ENCODE data around the gene PDGFC.

PDGFC gene

GRCh38 chr4:156962058-156962358 lies 9.6 kb downstream of the PDGFC start:
- TF ChIP-seq, protein P1, sequence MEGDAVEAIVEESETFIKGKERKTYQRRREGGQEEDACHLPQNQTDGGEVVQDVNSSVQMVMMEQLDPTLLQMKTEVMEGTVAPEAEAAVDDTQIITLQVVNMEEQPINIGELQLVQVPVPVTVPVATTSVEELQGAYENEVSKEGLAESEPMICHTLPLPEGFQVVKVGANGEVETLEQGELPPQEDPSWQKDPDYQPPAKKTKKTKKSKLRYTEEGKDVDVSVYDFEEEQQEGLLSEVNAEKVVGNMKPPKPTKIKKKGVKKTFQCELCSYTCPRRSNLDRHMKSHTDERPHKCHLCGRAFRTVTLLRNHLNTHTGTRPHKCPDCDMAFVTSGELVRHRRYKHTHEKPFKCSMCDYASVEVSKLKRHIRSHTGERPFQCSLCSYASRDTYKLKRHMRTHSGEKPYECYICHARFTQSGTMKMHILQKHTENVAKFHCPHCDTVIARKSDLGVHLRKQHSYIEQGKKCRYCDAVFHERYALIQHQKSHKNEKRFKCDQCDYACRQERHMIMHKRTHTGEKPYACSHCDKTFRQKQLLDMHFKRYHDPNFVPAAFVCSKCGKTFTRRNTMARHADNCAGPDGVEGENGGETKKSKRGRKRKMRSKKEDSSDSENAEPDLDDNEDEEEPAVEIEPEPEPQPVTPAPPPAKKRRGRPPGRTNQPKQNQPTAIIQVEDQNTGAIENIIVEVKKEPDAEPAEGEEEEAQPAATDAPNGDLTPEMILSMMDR (IDR thresholded peaks at IDR 0.05; ENCODE audit: low read length) = no peak
- TF ChIP-seq EZH2phosphoT487 (IDR thresholded peaks at IDR 0.05; ENCODE audit: low read length) (no peak), EZH2 (optimal IDR thresholded peaks at IDR 0.05; ENCODE audit: low read depth, low read length) (no peak)
- DNase-seq = no peak
- Histone ChIP-seq H4K20me1 (ENCODE audit: insufficient read depth, low read length) (no peaks in the 10 kb centered on the region), H3K4me2 (ENCODE audit: low read depth, low read length) (no peak overlapping the region), H3K79me2 (ENCODE audit: low read length) (no peaks in the 10 kb centered on the region), H3K9me2 (replicated peaks; ENCODE audit: insufficient read depth, low read length) (no peaks in the 10 kb centered on the region), H3K9ac (ENCODE audit: low read length) (no peak overlapping the region), H2AFZ (ENCODE audit: low read length) (no peak overlapping the region), H3K4me3 (ENCODE audit: low read length) (no peak overlapping the region), H3K27ac (ENCODE audit: low read length) (no peak overlapping the region), H3K4me1 (ENCODE audit: low read length) (no peaks in the 10 kb centered on the region), H3K9me3 (replicated peaks; ENCODE audit: insufficient read depth, low read length) (no peaks in the 10 kb centered on the region), H3K36me3 (replicated peaks; ENCODE audit: insufficient read depth, low read length) (no peaks in the 10 kb centered on the region), H3K27me3 (replicated peaks; ENCODE audit: insufficient read depth, low read length) (no peaks in the 10 kb centered on the region), H3F3A (ENCODE audit: insufficient read depth, low read length) (no peaks in the 10 kb centered on the region)

DNA sequence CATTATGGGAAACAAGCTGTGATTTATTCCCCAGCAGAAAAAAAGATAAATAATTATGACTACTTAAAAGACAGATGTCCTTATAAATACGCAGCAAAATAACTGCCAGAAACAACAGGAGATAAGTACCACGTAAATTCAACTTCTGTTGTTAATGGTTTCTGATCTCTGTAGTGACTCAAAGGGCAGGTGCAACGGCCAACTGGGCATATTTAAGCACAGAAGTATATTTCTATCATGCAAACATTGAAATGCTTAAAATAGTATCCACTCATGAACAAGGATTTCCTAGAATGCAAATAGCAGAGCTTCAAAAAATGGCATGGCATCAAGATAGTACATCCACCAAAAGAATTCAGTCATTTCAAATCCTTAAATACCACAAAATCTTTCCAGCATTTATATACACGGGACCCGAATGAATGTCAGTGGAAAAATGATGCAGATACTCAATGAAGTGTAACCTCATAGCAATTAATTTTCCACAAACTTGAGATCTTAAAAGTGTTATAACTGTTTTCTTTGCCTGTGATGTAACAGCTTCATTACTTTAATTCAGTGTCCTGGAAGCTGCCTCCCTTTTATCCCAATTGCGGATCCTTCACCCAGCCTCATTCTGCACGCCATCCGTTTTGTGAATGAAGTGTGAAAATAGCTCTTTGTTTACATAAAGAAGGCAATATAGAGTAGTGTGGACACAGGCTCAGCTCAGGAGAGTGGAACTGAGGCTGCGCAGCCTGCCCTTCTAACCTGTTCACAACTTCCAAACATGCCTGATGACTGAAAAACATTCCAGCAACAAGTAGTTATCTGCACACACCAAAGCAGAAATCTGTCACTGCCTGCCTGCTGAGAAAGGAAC lies 10.2 kb downstream of the PDGFC start:
- no peaks in the 10 kb centered on the region for H3K79me2 ChIP-seq (ENCODE audit: low read length)
- no peaks in the 10 kb centered on the region for H3K9me2 ChIP-seq (replicated peaks; ENCODE audit: insufficient read depth, low read length)
- H3K9me3 ChIP-seq (replicated peaks; ENCODE audit: insufficient read depth, low read length) = no peaks in the 10 kb centered on the region
- TF ChIP-seq EZH2 (optimal IDR thresholded peaks at IDR 0.05; ENCODE audit: low read depth, low read length) (no peak), EZH2phosphoT487 (IDR thresholded peaks at IDR 0.05; ENCODE audit: low read length) (no peak)
- TF ChIP-seq, protein P1 (IDR thresholded peaks at IDR 0.05; ENCODE audit: low read length) = no peak
- H3K9ac ChIP-seq (ENCODE audit: low read length) = no peak overlapping the region
- H3K4me1 ChIP-seq (ENCODE audit: low read length) = no peaks in the 10 kb centered on the region
- H3K27ac ChIP-seq (ENCODE audit: low read length) = no peak overlapping the region
- H2AFZ ChIP-seq (ENCODE audit: low read length) = no peak overlapping the region
- no peak overlapping the region for H3K4me2 ChIP-seq (ENCODE audit: low read depth, low read length)
- no peak for DNase-seq
- H3K27me3 ChIP-seq (replicated peaks; ENCODE audit: insufficient read depth, low read length) = no peaks in the 10 kb centered on the region
- no peak overlapping the region for H3K4me3 ChIP-seq (ENCODE audit: low read length)
- H4K20me1 ChIP-seq (ENCODE audit: insufficient read depth, low read length) = no peaks in the 10 kb centered on the region
- H3K36me3 ChIP-seq (replicated peaks; ENCODE audit: insufficient read depth, low read length) = no peaks in the 10 kb centered on the region
- H3F3A ChIP-seq (ENCODE audit: insufficient read depth, low read length) = no peaks in the 10 kb centered on the region

- no peaks in the 10 kb centered on the region for H3K79me2 ChIP-seq (ENCODE audit: low read length)
- DNase-seq = no peak
Measured at GRCh38 chr4:156959298-156959702, 12.3 kb downstream of the PDGFC start.

More at GRCh38 chr4:156959298-156959702, 12.3 kb downstream of the PDGFC start:
- Histone ChIP-seq H3K36me3 (replicated peaks; ENCODE audit: insufficient read depth, low read length) (no peaks in the 10 kb centered on the region), H3K4me2 (ENCODE audit: low read depth, low read length) (no peak overlapping the region), H3K4me1 (ENCODE audit: low read length) (no peaks in the 10 kb centered on the region), H4K20me1 (ENCODE audit: insufficient read depth, low read length) (no peaks in the 10 kb centered on the region), H3K4me3 (ENCODE audit: low read length) (no peak overlapping the region), H3K9me3 (replicated peaks; ENCODE audit: insufficient read depth, low read length) (no peaks in the 10 kb centered on the region), H3K9me2 (replicated peaks; ENCODE audit: insufficient read depth, low read length) (no peaks in the 10 kb centered on the region), H2AFZ (ENCODE audit: low read length) (no peak overlapping the region), H3K27me3 (replicated peaks; ENCODE audit: insufficient read depth, low read length) (no peaks in the 10 kb centered on the region), H3K9ac (ENCODE audit: low read length) (no peak overlapping the region), H3K27ac (ENCODE audit: low read length) (no peak overlapping the region), H3F3A (ENCODE audit: insufficient read depth, low read length) (no peaks in the 10 kb centered on the region)
- TF ChIP-seq EZH2 (optimal IDR thresholded peaks at IDR 0.05; ENCODE audit: low read depth, low read length) (no peak), EZH2phosphoT487 (IDR thresholded peaks at IDR 0.05; ENCODE audit: low read length) (no peak)
- TF ChIP-seq, protein P1 (IDR thresholded peaks at IDR 0.05; ENCODE audit: low read length) = no peak

Data from MM.1S (cell line).